Sigmoid colon (tissue), 4 donors: ENCODE data around the gene NPL.

ENCODE experiments used
- EP300 ChIP-seq, 4 donors: sonication (generic); formaldehyde crosslinking; IDR thresholded peaks; one replicate each; pipeline ENCODE4 v1.6.1; 2017; ENCODE audit warnings: antibody characterized with exemption in 4 of 4
- POLR2A ChIP-seq, 2 donors: fragments of 450-650 bp; IDR thresholded peaks; one replicate each; pipeline ENCODE4 v1.6.1; 2016; ENCODE audit warnings: antibody characterized with exemption in 2 of 2, mild to moderate bottlenecking in 2 of 2, moderate library complexity in 2 of 2
- POLR2AphosphoS5 ChIP-seq, 4 donors: sonication (generic); formaldehyde crosslinking; IDR thresholded peaks; one replicate each; pipeline ENCODE4 v1.6.1; 2017; ENCODE audit warnings: antibody characterized with exemption in 4 of 4
- TF ChIP-seq, protein P1 (sequence below), 4 experiments: fragments of 450-650 bp in 3 of 4; fragments of 200-600 bp in 1 of 4; IDR thresholded peaks; one replicate each; pipeline ENCODE4 v1.5.1; 2016 to 2019; ENCODE audit warnings: antibody characterized with exemption in 4 of 4, mild to moderate bottlenecking in 3 of 4, moderate library complexity in 2 of 4

DNA sequence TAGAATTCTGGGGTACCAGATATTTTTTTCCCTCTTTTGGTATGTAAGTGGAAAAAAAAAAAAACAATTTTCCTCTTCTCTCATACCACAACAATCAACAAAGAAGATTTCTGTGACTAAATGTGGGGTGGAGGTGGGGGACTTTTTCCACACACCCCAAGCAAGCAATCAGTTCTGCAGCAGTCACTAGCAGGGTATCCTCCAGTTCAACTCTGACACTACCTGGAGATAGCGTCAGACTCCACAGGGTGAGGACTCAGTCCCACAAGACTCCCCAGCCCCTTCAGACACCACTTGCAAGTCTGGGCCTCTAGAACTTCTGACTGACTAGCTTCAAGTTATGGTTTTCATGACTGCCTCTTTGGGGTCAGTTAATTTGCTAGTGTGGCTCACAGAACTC is 55.8 kb downstream of the NPL start:
- TF ChIP-seq EP300 (IDR thresholded peaks at IDR 0.05) = no peak
- TF ChIP-seq, protein P1, sequence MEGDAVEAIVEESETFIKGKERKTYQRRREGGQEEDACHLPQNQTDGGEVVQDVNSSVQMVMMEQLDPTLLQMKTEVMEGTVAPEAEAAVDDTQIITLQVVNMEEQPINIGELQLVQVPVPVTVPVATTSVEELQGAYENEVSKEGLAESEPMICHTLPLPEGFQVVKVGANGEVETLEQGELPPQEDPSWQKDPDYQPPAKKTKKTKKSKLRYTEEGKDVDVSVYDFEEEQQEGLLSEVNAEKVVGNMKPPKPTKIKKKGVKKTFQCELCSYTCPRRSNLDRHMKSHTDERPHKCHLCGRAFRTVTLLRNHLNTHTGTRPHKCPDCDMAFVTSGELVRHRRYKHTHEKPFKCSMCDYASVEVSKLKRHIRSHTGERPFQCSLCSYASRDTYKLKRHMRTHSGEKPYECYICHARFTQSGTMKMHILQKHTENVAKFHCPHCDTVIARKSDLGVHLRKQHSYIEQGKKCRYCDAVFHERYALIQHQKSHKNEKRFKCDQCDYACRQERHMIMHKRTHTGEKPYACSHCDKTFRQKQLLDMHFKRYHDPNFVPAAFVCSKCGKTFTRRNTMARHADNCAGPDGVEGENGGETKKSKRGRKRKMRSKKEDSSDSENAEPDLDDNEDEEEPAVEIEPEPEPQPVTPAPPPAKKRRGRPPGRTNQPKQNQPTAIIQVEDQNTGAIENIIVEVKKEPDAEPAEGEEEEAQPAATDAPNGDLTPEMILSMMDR (IDR thresholded peaks at IDR 0.05) = no peak
- TF ChIP-seq POLR2AphosphoS5 (IDR thresholded peaks at IDR 0.05) = no peak
- TF ChIP-seq POLR2A (IDR thresholded peaks at IDR 0.05) = no peak
